ENCODE results near the gene HDAC4.

DNA sequence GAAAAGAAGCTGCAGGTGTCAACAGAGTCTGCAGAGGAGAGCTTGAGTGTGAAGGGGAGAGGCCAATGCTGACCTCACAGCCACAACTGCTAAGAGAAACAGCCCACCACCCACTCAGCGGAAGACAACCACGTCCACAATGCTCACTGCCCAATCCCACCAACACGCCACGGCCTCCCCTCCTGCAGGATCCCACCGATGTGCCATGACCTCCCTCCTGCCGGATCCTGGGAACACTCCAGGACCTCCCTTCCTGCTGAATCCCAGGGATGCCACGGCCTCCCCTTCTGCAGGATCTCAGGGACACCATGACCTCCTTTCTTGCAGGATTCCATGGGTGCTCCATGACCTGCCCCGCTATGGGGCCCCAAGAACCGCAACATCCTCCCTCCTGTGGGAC, 285.2 kb downstream of the HDAC4 start:
- TF ChIP-seq, protein P1, sequence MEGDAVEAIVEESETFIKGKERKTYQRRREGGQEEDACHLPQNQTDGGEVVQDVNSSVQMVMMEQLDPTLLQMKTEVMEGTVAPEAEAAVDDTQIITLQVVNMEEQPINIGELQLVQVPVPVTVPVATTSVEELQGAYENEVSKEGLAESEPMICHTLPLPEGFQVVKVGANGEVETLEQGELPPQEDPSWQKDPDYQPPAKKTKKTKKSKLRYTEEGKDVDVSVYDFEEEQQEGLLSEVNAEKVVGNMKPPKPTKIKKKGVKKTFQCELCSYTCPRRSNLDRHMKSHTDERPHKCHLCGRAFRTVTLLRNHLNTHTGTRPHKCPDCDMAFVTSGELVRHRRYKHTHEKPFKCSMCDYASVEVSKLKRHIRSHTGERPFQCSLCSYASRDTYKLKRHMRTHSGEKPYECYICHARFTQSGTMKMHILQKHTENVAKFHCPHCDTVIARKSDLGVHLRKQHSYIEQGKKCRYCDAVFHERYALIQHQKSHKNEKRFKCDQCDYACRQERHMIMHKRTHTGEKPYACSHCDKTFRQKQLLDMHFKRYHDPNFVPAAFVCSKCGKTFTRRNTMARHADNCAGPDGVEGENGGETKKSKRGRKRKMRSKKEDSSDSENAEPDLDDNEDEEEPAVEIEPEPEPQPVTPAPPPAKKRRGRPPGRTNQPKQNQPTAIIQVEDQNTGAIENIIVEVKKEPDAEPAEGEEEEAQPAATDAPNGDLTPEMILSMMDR (IDR thresholded peaks at IDR 0.05; ENCODE audit: low read length) = no peak
- TF ChIP-seq EZH2phosphoT487 (IDR thresholded peaks at IDR 0.05; ENCODE audit: low read length) (no peak), EZH2 (optimal IDR thresholded peaks at IDR 0.05; ENCODE audit: low read depth, low read length) (no peak)
